HG03439 (cell line): Measurements from ENCODE around the gene TRABD.

Experiments used
- ATAC-seq: cut with Tn5 transposase; IDR thresholded peaks from one replicate; pipeline ENCODE4 v1.9.1; 2021; ENCODE audit warnings: mild to moderate bottlenecking, moderate library complexity; ENCODE audit not compliant: unreplicated experiment

The TRABD gene

GRCh38 chr22:50173311-50173982 lies 12.3 kb upstream of the TRABD start:
- ATAC-seq: no peak

DNA sequence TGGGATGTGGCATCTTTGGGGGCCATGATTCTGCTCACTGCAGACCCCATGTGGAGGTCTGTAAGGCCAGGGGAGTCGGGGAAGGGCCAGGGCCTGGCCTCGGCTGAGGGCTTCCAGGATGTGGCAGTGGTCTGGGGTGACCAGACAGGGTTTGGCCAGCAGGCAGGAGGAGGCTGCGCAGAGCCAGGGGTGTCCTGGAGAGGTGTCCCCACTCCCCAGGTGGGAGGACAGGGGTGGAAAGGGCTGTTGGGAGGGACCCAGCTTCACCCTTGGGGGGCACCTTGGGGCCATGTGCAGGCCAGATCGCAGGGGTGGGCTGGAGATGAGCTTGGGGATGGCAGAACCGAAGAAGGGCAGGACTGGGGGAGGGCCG lies 11.7 kb upstream of the TRABD start:
- no peak for ATAC-seq

DNA sequence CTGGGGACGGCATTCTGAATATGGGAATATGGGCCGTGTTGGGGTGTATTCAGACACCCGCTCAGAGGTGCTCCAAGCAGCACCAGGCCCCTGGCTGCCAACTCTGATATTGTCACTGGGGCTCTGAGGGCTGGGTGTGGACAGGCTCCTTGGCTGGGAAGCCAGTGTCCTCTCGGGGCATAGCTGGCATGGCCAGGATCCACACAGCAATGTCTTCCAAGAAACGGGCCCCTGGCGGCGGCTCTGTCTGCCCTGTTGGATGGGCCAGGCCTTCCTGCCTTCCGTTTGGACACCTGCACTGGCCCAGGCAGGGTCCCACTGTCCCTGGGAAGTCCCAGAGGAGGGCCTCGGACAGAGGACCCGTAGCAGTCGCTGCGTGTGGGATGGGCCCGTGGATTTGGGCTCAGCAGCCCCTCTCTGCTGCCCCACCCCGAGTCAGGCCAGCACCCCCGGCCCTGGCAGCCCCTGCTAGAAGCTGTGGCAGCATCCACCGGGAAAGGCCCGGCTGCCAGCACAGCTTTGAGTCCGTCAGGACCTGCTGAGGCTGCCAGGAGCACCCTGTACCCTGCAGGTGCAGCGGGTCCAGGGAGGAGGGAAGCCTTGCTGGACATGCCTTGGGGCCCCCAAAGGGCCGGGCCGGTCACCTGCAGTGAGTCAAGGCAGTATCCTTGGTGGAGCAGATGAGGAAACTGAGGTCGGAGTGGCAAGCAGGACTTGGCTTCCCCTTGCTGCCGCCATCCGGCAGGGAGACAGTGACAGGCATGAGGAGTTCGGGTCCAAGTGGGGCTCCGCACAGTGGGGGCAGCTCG lies 11.1 kb upstream of the TRABD start:
- no peak for ATAC-seq

GRCh38 chr22:50175191-50175461 lies 10.6 kb upstream of the TRABD start:
- ATAC-seq: no peak

- ATAC-seq: no peak
These were observed 9.5 kb upstream of the TRABD start for GRCh38 chr22:50175921-50176849.

GRCh38 chr22:50176850-50177536 lies 8.7 kb upstream of the TRABD start:
- ATAC-seq: no peak

DNA sequence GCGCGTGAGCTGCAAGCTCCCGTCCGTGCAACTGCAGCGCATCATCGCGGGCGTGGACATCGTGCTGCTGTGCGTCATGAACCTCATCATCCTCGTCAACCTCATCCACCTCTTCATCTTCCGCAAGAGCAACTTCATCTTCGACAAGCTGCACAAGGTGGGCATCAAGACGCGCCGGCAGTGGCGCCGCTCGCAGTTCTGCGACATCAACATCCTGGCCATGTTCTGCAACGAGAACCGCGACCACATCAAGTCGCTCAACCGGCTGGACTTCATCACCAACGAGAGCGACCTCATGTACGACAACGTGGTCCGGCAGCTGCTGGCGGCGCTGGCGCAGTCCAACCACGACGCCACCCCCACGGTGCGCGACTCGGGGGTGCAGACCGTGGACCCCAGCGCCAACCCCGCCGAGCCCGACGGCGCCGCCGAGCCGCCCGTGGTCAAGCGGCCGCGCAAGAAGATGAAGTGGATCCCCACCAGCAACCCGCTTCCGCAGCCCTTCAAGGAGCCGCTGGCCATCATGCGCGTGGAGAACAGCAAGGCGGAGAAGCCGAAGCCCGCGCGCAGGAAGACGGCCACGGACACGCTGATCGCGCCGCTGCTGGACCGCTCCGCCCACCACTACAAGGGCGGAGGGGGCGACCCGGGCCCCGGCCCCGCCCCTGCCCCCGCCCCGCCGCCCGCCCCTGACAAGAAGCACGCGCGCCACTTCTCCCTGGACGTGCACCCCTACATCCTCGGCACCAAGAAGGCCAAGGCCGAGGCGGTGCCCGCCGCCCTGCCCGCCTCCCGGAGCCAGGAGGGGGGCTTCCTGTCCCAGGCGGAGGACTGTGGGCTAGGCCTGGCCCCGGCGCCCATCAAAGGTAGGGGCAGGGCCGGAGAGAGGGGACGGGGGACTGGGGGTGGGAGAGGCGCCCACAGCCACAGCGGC lies 7.9 kb upstream of the TRABD start:
- ATAC-seq: no peak

DNA sequence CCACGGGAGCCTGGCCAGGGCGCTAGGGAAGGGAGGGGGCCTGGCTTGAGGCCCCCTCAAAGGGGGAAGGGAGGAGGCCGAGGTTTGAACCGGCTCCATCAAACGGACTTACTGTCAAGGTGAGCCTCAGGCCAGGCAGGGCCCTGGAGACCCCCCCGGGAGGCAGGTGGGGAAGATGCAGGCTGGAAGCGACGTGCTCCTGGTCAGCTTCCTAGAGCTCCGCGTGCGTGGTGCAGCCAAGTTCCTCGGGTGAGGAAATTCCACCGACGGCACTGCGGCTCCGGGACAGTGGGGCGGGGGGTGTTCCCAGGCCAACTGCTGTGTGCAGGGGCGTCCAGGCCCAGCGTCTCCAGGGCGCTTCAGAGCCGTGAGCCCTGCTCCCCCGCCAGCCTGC lies 7.2 kb upstream of the TRABD start:
- ATAC-seq: no peak

DNA sequence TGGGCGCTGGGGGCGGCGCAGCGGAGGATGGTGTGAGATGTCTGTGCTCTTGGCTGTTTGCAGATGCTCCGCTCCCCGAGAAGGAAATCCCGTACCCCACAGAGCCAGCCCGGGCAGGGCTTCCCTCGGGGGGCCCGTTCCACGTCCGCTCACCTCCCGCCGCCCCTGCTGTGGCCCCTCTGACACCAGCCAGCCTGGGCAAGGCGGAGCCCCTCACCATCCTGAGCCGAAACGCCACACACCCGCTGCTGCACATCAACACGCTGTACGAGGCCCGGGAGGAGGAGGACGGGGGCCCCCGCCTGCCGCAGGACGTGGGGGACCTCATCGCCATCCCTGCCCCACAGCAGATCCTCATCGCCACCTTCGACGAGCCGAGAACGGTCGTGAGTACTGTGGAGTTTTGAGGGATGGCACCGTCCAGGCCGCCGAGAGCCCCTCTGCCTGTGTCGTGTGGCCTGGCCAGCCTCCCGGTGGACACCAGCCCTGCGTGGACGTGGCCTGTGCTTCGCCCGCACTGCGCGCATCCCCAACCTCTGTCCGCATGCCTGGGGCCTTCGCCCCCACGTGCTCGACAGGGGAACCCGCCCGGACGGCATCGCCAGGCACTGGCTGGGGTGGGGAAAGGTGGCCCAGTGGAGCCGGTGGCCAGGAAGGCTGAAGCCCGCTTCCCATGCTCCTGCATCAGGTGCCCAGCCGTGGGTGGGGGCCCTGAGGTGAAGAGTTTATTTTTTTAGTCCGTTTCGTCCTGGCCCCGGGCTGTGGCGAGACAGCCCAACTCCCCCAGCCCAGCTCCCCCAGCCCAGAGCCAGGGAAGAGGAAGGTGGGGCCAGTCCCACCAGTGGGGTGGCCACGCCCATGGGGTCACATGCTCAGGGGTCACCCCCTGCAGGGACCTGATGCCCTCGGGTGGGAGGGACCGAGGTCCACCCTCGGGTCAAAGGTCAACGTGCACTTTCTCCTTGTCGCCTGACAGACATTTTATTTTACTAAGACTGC lies 6.5 kb upstream of the TRABD start:
- no peak for ATAC-seq

GRCh38 chr22:50179937-50180726 lies 5.6 kb upstream of the TRABD start:
- ATAC-seq: no peak

GRCh38 chr22:50180727-50181521 lies 4.8 kb upstream of the TRABD start:
- ATAC-seq: no peak

DNA sequence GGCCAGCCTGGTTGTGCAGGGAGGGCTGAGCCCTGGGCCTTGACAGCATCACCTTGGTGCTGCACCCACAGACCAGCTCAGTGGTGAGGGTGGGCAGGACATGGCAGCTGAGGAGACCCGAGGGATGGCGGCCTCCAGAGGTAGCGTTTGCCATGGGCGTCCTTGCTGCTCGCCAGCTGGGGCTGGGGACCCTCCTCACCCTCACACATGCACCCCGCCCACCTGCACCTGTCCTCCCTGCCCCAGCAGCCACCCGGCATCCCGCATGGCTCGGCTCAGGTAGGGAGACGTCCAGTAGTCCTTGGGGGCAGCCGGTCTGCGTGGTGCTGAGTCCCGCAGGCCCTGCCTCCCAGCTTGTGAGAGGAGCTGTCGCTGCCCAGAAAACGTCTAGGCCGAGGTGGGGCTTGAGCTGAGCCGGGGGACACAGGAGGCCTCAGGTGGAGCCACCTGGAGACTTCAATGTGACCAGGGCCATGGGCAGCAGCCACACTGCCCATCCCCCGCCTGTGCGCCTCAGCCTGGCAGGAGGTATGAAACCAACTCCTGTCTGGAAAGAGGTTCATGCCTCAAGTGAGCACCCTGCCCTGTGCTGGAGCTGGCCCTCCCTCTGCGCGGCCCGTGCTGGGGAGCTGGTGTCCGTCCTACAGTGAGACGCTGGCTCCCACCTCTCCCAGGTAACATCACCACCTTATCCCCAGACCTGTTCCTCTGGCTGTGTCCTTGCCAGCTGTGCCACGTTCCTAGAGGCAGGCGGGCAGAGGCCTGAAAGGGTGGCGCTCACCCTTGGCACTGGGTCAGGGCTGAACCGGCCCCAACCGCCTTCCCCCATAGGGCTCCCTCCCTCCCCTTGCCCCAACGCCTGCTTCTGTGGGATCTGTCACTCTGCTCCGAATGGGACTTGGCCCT lies 3.3 kb upstream of the TRABD start:
- ATAC-seq: no peak

DNA sequence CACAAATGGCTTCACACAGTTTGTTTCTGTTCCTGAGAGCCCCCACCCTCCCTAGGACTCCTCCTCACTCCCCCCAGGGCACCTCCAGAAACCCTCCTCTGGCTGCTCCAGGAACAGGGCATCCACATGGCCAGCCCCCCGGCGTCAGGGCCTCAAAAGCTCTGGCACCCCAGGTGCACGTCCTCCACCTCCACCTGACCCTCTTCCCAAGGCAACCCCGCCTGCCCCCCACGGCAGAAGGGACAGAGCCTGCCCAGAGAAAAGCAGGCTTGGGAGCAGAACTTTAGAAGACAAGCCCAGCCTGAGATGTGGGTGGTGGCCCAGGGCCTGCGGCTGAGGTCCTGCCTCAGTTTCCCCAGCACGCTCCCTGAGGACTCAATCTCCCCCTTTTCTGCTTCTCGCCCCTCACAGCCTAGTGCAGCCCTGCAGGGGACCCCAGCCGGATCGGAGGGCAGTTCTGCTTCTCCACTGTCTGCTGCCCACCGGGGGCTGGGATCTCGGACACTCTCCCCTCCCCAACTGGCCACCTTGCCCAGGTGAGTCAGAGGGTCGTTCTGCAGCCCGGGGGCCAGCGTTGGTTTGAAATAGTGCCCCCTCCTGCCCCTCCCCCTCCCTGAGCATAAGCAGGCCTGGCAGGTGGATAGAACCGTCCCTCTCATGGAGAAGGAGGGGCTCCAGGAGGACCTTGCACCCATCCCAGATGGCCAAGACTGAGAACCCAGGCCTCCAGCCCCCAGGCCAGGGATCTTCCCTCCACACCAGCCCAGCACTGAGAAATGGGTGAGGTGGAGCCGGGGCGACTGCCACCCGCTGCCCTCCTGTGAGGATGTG lies 2.4 kb upstream of the TRABD start:
- ATAC-seq: no peak

DNA sequence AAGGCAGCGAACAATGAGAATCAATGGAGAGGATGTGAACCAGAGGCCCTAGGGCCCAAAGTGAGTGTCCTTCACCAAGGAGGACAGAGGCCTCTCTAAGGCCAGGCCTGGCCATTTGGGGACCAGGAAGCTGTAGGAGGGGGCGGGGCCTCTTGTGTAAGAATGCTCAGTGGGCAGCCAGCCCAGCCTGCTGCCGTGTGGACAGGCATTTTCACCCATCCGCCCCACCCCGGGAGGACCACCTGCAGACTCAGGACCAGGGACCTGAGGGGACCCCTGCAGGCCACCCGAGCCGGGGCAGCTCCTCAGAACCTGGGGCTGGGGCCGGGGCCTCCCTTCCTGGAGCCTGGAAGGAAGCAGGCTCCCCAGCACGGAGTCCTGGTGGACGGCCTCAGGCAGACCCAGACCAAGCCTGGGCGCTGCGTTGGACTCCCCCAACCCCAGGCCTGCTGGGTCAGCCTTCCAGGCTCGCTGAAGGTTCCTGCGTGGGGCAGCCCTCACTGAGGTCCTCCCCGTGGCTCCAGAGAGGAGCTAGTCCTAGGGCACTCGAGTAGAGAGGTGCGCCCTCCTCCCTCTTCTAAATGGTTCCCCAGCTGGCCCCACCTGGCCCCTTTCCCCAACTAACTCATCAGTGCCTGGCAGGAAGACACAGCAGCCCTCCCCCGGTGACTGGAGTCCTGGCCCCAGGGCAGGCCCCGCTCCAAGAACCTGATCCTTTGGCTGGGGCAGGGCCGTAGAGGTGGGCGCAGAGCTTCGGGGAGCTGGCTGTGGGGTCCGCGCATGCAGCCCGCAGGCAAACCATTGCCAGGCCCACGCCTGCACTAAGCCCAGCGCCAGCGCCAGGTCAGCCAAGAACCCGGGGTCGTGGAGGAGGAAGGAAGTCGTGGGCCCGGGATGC lies 1.5 kb upstream of the TRABD start:
- ATAC-seq: no peak
